ENCODE results near the gene UBE2J2. TPM values are rescaled to one million over a fixed set of nuclear protein-coding genes. Genes with fewer than 3 reads are reported as not detected.
A peak's percentile ranks its signal among the peaks of the same experiment; 100 is the strongest.

The UBE2J2 gene
- total RNA-seq, 1 donor from 2014 or later = 28.7 TPM

DNA sequence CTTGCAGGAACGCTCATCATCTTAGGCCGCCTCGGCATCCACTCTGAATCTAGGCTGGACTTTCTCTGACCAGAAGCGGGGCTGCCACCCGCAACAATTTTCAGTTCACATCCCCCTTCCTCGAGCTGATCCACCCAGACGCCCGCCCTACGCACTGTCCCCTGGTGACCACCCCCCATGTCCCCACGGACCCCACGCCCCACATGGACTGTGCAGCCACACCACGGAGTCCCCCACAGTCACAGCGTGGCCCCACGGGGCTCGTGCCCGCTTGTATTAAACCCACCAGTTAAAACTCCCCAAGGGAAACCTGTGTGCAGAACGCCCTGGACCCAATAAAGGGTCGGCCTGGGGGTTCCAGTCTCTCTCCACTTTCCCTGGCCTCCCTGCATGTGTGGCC is 14.1 kb downstream of the UBE2J2 start:
- no peaks in the 10 kb centered on the region for H3K27me3 ChIP-seq (ENCODE audit: control insufficient read depth in 3 of 3, insufficient read depth in 3 of 3, low read length in 3 of 3)
- no peaks in the 10 kb centered on the region for H3K9me3 ChIP-seq (ENCODE audit: control insufficient read depth in 3 of 3, low read length in 3 of 3)
- H3K9ac ChIP-seq (ENCODE audit: low read depth in 1 of 3, low read length in 3 of 3) = no peak overlapping the region
- peaks cover 0 to 6% (median 0%) of the 10 kb centered on the region in 3 donors for H3K4me1 ChIP-seq (ENCODE audit: control insufficient read depth in 3 of 3, insufficient read depth in 3 of 3, low read length in 3 of 3)
- H3K27ac ChIP-seq (ENCODE audit: low read depth, low read length) = no peak overlapping the region
- no peak overlapping the region for H3K4me3 ChIP-seq (ENCODE audit: low read length in 3 of 3)
- H3K36me3 ChIP-seq (ENCODE audit: control insufficient read depth in 3 of 3, insufficient read depth in 3 of 3, low read length in 3 of 3) = peaks cover 54% of the 10 kb centered on the region in 3 donors

GRCh38 chr1:1259119-1259488 is 14.6 kb downstream of the UBE2J2 start:
- peaks cover 55 to 57% (median 55%) of the 10 kb centered on the region in 3 donors for H3K36me3 ChIP-seq (ENCODE audit: control insufficient read depth in 3 of 3, insufficient read depth in 3 of 3, low read length in 3 of 3)
- no peaks in the 10 kb centered on the region for H3K9me3 ChIP-seq (ENCODE audit: control insufficient read depth in 3 of 3, low read length in 3 of 3)
- no peak overlapping the region for H3K4me3 ChIP-seq (ENCODE audit: low read length in 3 of 3)
- no peak overlapping the region for H3K9ac ChIP-seq (ENCODE audit: low read depth in 1 of 3, low read length in 3 of 3)
- H3K4me1 ChIP-seq (ENCODE audit: control insufficient read depth in 3 of 3, insufficient read depth in 3 of 3, low read length in 3 of 3) = peaks cover 0 to 6% (median 0%) of the 10 kb centered on the region in 3 donors
- no peak overlapping the region for H3K27ac ChIP-seq (ENCODE audit: low read depth, low read length)
- no peaks in the 10 kb centered on the region for H3K27me3 ChIP-seq (ENCODE audit: control insufficient read depth in 3 of 3, insufficient read depth in 3 of 3, low read length in 3 of 3)

DNA sequence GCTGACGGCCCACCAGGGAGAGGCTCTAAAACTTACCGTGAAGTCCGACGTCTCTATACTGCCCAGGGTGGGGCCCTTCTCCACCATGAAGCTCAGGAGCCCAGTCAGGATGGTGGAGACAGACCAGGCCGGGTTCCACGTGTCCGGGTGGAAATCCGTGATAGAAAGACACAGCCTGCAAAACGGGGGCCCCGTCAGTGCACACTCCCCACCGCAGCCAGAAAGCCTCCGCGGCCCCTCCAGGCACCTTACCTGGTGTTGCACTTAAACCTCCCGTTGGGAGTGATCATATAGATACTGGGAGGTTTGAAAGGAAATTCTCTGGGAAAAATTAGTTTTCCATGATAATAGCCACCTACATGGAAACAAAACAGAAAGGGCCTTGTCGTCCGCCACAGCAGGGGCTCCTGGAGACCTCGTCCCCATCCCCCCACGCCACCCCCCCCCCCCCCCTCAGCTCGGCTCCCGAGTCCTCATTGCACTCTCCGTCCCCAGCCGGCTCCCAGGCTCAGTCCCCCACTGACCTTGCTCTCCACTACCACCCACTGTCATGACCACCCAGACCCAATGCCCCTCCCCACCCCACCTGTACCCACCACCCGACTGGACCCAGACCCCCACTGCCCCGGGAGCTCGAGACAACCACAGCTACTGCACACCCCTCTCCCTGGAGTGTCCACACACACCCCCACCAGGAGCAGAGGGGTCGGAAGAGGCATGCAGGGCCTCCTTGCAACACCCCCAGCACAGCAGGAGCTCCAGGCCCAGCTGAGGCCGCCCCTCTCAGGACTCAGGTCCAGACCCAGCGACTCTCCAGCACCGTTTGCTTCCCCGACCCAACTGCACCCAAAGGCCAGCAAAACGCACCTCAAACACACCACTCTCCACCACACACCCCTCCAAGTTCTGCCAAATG is 16.4 kb downstream of the UBE2J2 start:
- H3K9ac ChIP-seq (ENCODE audit: low read depth in 1 of 3, low read length in 3 of 3) = no peak overlapping the region
- H3K27ac ChIP-seq (ENCODE audit: low read depth, low read length) = no peak overlapping the region
- no peaks in the 10 kb centered on the region for H3K27me3 ChIP-seq (ENCODE audit: control insufficient read depth in 3 of 3, insufficient read depth in 3 of 3, low read length in 3 of 3)
- H3K4me1 ChIP-seq (ENCODE audit: control insufficient read depth in 3 of 3, insufficient read depth in 3 of 3, low read length in 3 of 3) = peaks cover 0 to 6% (median 0%) of the 10 kb centered on the region in 3 donors
- no peak overlapping the region for H3K4me3 ChIP-seq (ENCODE audit: low read length in 3 of 3)
- peaks cover 48 to 58% (median 52%) of the 10 kb centered on the region in 3 donors for H3K36me3 ChIP-seq (ENCODE audit: control insufficient read depth in 3 of 3, insufficient read depth in 3 of 3, low read length in 3 of 3)
- no peaks in the 10 kb centered on the region for H3K9me3 ChIP-seq (ENCODE audit: control insufficient read depth in 3 of 3, low read length in 3 of 3)

DNA sequence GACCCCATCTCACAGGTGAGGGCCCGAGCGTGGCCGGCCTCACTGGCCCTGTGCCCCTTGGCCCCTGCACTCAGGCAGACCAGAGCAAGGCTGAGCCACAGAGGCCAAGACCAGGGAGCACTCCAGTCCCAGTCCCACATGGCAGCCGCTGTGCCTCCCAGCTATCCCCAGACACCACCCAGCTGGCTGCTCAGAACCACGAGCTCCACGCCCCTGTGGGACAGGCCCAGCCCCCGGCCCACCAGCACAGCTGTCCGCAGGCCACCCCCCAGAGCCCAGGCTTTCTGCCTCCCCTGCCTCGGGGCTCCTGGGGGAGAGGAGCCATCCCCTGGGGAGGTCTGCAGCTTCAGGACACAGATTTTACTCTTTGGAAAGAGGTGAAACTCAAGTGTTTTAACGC is 18.0 kb downstream of the UBE2J2 start:
- no peaks in the 10 kb centered on the region for H3K9me3 ChIP-seq (ENCODE audit: control insufficient read depth in 3 of 3, low read length in 3 of 3)
- H3K27me3 ChIP-seq (ENCODE audit: control insufficient read depth in 3 of 3, insufficient read depth in 3 of 3, low read length in 3 of 3) = no peaks in the 10 kb centered on the region
- peaks cover 0 to 6% (median 0%) of the 10 kb centered on the region in 3 donors for H3K4me1 ChIP-seq (ENCODE audit: control insufficient read depth in 3 of 3, insufficient read depth in 3 of 3, low read length in 3 of 3)
- H3K4me3 ChIP-seq (ENCODE audit: low read length in 3 of 3) = no peak overlapping the region
- H3K9ac ChIP-seq (ENCODE audit: low read depth in 1 of 3, low read length in 3 of 3) = no peak overlapping the region
- no peak overlapping the region for H3K27ac ChIP-seq (ENCODE audit: low read depth, low read length)
- H3K36me3 ChIP-seq (ENCODE audit: control insufficient read depth in 3 of 3, insufficient read depth in 3 of 3, low read length in 3 of 3) = peaks cover 38 to 48% (median 40%) of the 10 kb centered on the region in 3 donors

- Histone ChIP-seq H3K9ac (ENCODE audit: low read depth in 1 of 3, low read length in 3 of 3) (no peak overlapping the region), H3K9me3 (ENCODE audit: control insufficient read depth in 3 of 3, low read length in 3 of 3) (no peaks in the 10 kb centered on the region), H3K36me3 (ENCODE audit: control insufficient read depth in 3 of 3, insufficient read depth in 3 of 3, low read length in 3 of 3) (peaks cover 34 to 43% (median 35%) of the 10 kb centered on the region in 3 donors), H3K27ac (ENCODE audit: low read depth, low read length) (no peak overlapping the region), H3K27me3 (ENCODE audit: control insufficient read depth in 3 of 3, insufficient read depth in 3 of 3, low read length in 3 of 3) (no peaks in the 10 kb centered on the region), H3K4me3 (ENCODE audit: low read length in 3 of 3) (no peak overlapping the region), H3K4me1 (ENCODE audit: control insufficient read depth in 3 of 3, insufficient read depth in 3 of 3, low read length in 3 of 3) (peaks cover 0 to 6% (median 0%) of the 10 kb centered on the region in 3 donors)
These were observed 18.6 kb downstream of the UBE2J2 start for GRCh38 chr1:1255078-1255477.

- Histone ChIP-seq H3K36me3 (ENCODE audit: control insufficient read depth in 3 of 3, insufficient read depth in 3 of 3, low read length in 3 of 3) (peaks cover 30 to 39% (median 30%) of the 10 kb centered on the region in 3 donors), H3K4me3 (ENCODE audit: low read length in 3 of 3) (no peak overlapping the region), H3K9ac (ENCODE audit: low read depth in 1 of 3, low read length in 3 of 3) (no peak overlapping the region), H3K27ac (ENCODE audit: low read depth, low read length) (no peak overlapping the region), H3K27me3 (ENCODE audit: control insufficient read depth in 3 of 3, insufficient read depth in 3 of 3, low read length in 3 of 3) (no peaks in the 10 kb centered on the region), H3K4me1 (ENCODE audit: control insufficient read depth in 3 of 3, insufficient read depth in 3 of 3, low read length in 3 of 3) (peaks cover 0 to 6% (median 0%) of the 10 kb centered on the region in 3 donors), H3K9me3 (ENCODE audit: control insufficient read depth in 3 of 3, low read length in 3 of 3) (no peaks in the 10 kb centered on the region)
These were observed 19.0 kb downstream of the UBE2J2 start for GRCh38 chr1:1254667-1254998.

GRCh38 chr1:1253972-1254666 is 19.5 kb downstream of the UBE2J2 start:
- H3K9me3 ChIP-seq (ENCODE audit: control insufficient read depth in 3 of 3, low read length in 3 of 3) = no peaks in the 10 kb centered on the region
- H3K4me1 ChIP-seq (ENCODE audit: control insufficient read depth in 3 of 3, insufficient read depth in 3 of 3, low read length in 3 of 3) = peaks cover 0 to 5% (median 0%) of the 10 kb centered on the region in 3 donors
- H3K27me3 ChIP-seq (ENCODE audit: control insufficient read depth in 3 of 3, insufficient read depth in 3 of 3, low read length in 3 of 3) = no peaks in the 10 kb centered on the region
- H3K27ac ChIP-seq (ENCODE audit: low read depth, low read length) = no peak overlapping the region
- peaks cover 26 to 36% (median 27%) of the 10 kb centered on the region in 3 donors for H3K36me3 ChIP-seq (ENCODE audit: control insufficient read depth in 3 of 3, insufficient read depth in 3 of 3, low read length in 3 of 3)
- no peak overlapping the region for H3K9ac ChIP-seq (ENCODE audit: low read depth in 1 of 3, low read length in 3 of 3)
- no peak overlapping the region for H3K4me3 ChIP-seq (ENCODE audit: low read length in 3 of 3)

DNA sequence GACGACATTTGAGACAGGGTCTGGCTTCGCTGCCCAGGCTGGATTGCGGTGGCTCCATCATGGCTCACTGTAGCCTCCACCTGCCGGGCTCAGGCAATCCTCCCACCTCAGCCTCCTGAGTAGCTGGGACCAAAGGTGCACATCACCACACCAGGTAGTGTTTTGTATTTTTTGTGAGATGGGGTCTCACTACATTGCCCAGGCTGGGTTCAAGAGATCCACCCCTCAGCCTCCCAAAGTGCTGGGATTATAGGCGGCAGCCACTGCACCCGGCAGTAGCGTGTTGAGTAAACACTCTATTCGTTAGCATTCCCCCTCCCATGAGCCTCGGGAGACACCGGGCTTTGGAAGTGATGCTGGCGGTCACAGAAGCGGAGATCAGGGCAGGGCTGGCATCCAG is 20.3 kb downstream of the UBE2J2 start:
- no peaks in the 10 kb centered on the region for H3K9me3 ChIP-seq (ENCODE audit: control insufficient read depth in 3 of 3, low read length in 3 of 3)
- peaks cover 22 to 30% (median 23%) of the 10 kb centered on the region in 3 donors for H3K36me3 ChIP-seq (ENCODE audit: control insufficient read depth in 3 of 3, insufficient read depth in 3 of 3, low read length in 3 of 3)
- no peaks in the 10 kb centered on the region for H3K4me1 ChIP-seq (ENCODE audit: control insufficient read depth in 3 of 3, insufficient read depth in 3 of 3, low read length in 3 of 3)
- no peak overlapping the region for H3K4me3 ChIP-seq (ENCODE audit: low read length in 3 of 3)
- H3K27ac ChIP-seq (ENCODE audit: low read depth, low read length) = no peak overlapping the region
- no peak overlapping the region for H3K9ac ChIP-seq (ENCODE audit: low read depth in 1 of 3, low read length in 3 of 3)
- no peaks in the 10 kb centered on the region for H3K27me3 ChIP-seq (ENCODE audit: control insufficient read depth in 3 of 3, insufficient read depth in 3 of 3, low read length in 3 of 3)

DNA sequence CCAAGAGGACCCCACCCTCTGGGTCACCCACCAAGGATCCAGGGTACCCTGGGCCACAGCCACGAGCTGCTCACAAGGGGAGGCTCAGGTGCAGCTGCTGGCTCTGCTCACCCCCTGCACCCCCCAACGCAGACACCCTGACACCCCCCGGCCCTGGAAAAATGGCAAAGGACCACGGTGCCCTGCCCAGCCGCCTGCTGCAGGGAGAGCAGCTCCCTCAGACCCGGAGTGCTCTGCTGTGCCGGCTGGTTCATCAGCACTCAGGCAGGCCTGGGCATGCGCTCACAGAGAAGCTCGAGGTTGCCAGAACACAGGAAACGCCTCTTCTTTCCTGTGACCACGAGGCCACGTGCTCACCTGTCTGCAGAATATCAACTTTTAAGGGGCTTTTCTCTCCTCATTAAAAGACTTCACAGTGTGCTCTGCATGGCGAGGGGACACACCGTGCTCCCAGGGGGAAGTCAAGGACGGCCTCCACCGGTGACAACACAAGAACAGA is 22.8 kb downstream of the UBE2J2 start:
- Histone ChIP-seq H3K36me3 (ENCODE audit: control insufficient read depth in 3 of 3, insufficient read depth in 3 of 3, low read length in 3 of 3) (peaks cover 18 to 25% (median 20%) of the 10 kb centered on the region in 3 donors), H3K9ac (ENCODE audit: low read depth in 1 of 3, low read length in 3 of 3) (peak overlapping the region in 1 of 3 donors; percentile 16), H3K9me3 (ENCODE audit: control insufficient read depth in 3 of 3, low read length in 3 of 3) (no peaks in the 10 kb centered on the region), H3K4me1 (ENCODE audit: control insufficient read depth in 3 of 3, insufficient read depth in 3 of 3, low read length in 3 of 3) (no peaks in the 10 kb centered on the region), H3K4me3 (ENCODE audit: low read length in 3 of 3) (no peak overlapping the region), H3K27me3 (ENCODE audit: control insufficient read depth in 3 of 3, insufficient read depth in 3 of 3, low read length in 3 of 3) (peaks cover 11 to 21% (median 18%) of the 10 kb centered on the region in 3 donors), H3K27ac (ENCODE audit: low read depth, low read length) (no peak overlapping the region)
